GM18907 (cell line): Measurements from ENCODE around the gene WDR43.

Experiments
- ATAC-seq: cut with Tn5 transposase; IDR thresholded peaks from one replicate; pipeline ENCODE4 v1.9.1; 2021; ENCODE audit warnings: mild to moderate bottlenecking, moderate library complexity; ENCODE audit not compliant: unreplicated experiment

WDR43 gene

DNA sequence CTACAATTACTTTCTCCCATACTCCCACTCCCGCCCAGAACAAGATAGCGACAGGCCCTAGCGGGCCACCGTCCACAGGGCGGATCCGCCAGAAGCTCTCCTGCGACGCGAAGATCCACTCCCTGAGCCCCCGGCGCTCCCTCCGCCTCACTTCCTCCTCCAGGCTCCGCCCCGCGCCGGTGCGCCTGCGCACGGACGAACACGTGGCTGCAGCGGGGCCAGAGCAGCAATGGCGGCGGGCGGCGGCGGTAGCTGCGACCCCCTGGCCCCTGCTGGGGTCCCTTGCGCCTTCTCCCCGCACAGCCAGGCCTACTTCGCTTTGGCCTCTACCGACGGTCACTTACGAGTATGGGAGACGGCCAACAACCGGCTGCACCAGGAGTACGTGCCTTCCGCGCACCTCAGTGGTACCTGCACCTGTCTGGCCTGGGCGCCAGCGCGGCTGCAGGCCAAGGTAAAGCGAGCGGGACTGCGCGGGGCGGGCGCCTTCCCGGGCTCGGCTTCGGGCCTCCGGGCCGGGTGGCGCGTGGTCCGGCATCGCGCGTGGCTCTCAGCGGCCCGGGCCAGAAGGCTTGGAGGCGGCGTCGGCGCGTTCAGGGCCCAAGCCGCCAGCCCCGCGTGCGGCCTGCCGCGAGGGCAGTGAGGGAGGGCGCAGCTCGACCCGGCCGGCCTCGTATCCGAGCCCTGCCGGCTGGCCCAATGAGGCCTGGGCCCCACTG lies at the start of gene WDR43:
Gene WDR43, plus strand, starts transcription at position 198 of the 719 bp plus-strand sequence. Its CDS starts 32 bp downstream, at position 230.
- peak; percentile 87 for ATAC-seq

- no peak for ATAC-seq
Measured at GRCh38 chr2:28855193-28855592, 39.3 kb upstream of the WDR43 start.

DNA sequence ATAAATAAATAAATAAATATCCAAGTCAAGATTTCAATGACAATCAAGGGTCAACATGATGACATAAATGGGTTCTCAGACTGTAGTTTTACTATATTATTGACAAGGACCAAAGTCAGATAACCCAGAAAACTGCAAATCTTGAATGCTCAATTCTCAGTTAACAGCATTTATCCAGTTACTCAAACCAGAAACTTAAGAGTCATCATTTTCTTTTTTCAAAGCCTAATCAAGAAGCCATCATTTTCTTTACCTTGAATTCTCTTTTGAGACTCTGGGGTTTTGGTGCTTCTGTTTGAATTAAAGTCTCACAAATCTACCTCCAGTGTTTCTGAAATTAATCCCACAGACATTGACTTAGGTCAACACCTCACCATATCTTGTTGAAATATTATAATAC lies 38.5 kb upstream of the WDR43 start:
- no peak for ATAC-seq

DNA sequence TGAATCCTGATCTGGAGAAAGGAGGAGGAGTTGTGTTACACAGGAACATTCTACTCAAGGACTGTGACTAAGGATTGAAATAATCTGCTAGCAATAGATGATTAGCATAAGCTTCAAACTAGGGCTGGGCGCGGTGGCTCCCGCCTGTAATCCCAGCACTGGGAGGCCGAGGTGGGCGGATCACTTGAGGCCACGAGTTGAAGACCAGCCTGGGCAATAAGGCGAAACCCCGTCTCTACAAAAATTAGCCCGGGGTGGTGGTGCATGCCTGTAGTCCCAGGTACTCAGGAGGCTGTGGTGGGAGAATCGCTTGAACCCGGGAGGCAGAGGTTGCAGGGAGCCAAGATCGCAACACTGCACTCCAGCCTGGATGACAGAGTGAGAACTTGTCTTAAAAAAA lies 25.9 kb upstream of the WDR43 start:
- no peak for ATAC-seq

GRCh38 chr2:28869494-28870145 lies 24.8 kb upstream of the WDR43 start:
- peak; percentile 29 for ATAC-seq

DNA sequence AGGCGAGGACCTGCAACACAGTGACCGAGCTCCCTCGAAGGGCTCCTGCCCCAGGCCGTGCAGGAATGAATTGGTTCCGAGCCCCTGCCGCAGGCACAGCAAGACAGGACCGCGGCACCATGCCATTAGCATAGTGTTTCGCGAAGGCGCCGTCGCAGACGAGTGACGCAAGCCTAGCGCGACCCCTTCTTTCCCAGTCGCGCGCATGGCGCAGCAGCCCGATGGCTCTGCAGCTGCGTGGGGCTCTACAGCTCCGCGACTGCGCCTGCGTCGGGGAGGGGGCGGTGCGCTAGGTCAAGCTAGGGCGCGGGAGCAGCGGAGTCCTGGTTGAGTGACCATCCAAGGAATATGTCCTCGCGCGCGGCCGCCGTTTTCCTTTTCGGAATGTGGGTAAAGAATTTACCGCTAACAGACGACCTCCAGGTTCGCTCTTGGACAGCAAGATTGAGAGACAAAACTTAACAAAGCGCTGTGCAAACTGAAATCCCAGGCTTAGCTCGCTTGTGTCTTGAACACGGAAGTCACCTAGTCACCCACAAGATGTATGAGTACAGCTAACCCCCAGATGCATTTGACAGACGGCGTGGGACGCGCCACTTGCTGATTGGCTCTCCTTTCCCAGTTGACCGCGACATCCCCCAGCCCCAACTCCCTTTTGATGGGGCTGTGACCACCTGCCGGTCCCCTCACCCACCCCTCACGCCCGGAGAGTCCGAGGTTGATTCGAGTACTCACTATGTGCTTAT lies 24.1 kb upstream of the WDR43 start, which contains the start of gene TRMT61B:
Gene TRMT61B, minus strand, starts transcription at position 164 of the 746 bp plus-strand sequence. Its CDS starts 32 bp downstream, at position 132.
- peak; percentile 94 for ATAC-seq

- no peak for ATAC-seq
Measured at GRCh38 chr2:28871620-28872019, 22.8 kb upstream of the WDR43 start.

- no peak for ATAC-seq
Measured at GRCh38 chr2:28880193-28880592, 14.3 kb upstream of the WDR43 start.

DNA sequence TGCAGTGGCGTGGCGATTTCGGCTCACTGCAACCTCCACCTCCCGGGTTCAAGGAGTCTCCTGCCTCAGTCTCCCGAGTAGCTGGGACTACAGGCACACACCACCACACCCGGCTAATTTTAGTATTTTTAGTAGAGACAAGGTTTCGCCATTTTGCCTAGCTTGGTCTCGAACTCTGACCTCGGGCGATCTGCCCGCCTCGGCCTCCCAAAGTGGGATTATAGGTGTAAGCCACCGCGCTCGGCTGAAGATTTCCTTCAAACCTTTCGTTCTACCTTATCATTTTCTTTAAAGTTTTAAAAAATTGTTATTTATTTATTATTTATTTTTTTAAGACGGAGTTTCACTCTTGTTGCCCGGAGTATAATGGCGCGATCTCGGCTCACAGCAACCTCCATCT lies 979 bp upstream of the WDR43 start:
- no peak for ATAC-seq

DNA sequence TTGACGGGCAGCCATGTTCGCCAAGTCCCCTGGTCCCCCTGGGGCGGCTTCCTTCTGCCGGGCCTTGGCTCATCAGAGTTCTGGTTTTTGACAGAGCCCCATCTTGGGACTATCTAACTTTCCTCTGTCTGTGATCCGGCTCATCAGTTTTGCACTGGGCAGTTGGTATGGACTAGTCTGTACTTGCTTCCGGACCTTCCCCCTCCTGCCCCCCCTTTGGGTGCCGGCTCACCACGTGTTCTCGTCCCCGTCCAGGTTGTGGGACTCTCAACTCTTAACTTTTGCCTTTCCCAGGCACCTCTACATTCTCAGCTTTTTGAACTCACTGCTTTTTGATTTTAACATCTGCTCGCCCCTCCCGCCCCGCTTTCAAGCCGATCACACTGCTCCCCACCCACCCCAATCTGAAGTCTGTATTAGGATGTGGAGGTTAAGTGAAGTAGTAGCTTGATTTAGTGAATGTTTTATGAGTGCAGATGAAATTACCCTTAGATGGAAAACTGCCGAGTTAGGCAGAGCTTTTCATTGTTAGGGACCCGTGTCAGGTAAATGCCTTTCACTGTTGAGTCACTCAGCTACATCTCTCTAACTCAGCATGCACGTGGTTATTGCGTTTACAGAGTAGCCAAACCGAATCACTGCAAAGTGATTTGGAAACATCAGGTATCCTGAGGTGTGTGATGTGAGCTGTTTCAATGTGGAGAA lies 874 bp downstream of the WDR43 start:
- ATAC-seq = no peak

DNA sequence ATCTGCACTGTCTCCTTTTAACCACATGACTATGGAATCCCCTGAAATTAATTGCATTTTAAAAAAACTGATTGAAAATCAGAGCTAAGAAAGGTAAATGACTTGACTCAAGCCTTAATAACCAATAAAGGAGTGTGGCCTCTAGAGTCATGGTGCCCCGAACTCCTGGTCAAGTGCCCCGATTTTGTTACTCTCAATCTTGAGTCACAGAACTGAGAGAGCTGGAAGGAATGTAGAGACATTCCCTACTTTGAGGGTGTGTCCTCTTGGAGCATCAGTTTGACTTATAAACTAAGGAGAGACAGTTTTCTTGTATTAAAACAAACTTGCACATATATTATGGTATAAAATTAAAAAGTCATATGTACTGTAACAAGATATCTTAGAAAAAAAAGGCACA lies 2.4 kb downstream of the WDR43 start:
- no peak for ATAC-seq

- ATAC-seq = no peak
Measured at GRCh38 chr2:28898048-28898447, 3.6 kb downstream of the WDR43 start.

GRCh38 chr2:28901202-28901601 lies 6.7 kb downstream of the WDR43 start:
- no peak for ATAC-seq

DNA sequence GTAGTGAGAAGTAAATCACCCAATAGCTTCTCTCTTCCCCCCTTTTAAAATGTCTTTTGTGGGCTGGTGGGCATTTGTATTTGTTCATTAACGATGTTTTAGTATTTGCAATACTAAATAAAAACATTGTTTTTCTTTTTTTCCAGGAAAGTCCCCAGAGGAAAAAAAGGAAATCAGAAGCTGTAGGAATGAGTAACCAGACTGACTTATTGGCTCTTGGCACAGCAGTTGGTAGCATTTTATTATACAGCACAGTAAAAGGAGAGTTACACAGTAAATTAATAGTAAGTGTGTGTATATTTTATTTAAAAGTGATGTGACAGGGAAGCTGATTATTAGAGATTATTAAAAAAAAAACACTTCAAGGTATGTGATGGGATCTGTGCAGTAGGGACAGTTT lies 7.4 kb downstream of the WDR43 start:
- no peak for ATAC-seq

GRCh38 chr2:28902584-28902983 lies 8.1 kb downstream of the WDR43 start:
- no peak for ATAC-seq

GRCh38 chr2:28904295-28904694 lies 9.8 kb downstream of the WDR43 start:
- ATAC-seq = no peak

GRCh38 chr2:28904802-28905457 lies 10.5 kb downstream of the WDR43 start:
- no peak for ATAC-seq

GRCh38 chr2:28905533-28905932 lies 11.1 kb downstream of the WDR43 start:
- ATAC-seq = no peak

DNA sequence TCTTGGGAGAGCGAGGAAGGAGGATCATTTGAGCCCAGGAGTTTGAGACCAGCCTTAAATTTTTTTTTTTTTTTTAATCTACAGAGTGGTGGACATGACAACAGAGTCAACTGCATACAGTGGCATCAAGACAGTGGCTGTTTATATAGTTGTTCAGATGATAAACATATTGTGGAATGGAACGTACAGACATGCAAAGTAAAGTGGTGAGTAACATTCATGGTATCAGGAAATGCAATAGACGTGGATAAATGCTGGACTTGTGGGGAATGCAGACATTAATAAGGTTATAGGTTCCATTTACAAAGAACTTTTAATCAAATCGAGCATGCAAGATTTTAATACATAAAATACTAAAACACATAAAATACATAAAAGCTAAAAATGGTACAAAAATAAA lies 11.9 kb downstream of the WDR43 start:
- no peak for ATAC-seq

DNA sequence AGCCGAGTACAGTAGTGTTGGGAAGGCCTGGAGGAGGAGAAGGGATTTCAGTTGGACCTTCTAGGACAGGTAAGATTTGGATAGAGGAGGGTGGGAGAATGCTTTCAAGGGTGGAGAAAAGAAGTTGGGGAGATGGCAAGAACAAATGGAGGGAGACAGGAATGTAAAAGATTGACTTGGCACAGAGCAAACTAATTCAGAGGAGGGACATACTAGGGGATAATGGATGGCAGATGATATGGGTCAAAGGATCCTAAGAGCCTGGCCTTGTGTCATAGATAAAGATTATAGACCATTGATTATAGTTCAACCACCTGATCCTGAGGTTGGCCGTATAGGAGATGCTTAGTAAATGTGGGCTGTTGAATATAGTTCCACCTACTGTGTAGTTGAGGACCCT lies 12.4 kb downstream of the WDR43 start:
- no peak for ATAC-seq

GRCh38 chr2:28908172-28908571 lies 13.7 kb downstream of the WDR43 start:
- ATAC-seq = no peak
